ENCODE measurements around the gene C2orf78. TPM values are rescaled to one million over a fixed set of nuclear protein-coding genes. Genes with fewer than 3 reads are reported as not detected.

Gene C2orf78
- total RNA-seq, 1 donor from 2014 or later = not detected

DNA sequence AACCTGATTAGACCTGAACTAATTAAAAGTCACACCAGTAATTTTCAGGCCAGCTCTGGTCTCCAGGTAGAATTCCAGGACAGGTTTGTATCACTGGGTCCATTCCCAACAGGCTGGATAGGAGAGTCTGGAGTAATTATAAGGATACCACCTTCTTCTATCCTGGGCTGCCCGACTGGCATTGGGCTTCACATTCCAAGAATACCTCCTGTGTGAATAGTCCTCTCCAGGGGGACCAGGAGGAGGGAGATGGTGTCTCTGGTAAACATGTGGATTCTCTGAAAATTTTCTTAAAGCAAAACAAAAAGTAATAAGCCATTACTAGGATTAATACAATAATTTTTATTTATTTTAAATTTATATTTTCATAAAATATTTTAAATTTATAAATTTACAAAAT lies 21.4 kb upstream of the C2orf78 start:
- Histone ChIP-seq H3K27me3 (ENCODE audit: low read depth) (no peaks in the 10 kb centered on the region), H3K36me3 (peaks cover 65% of the 10 kb centered on the region), H3K27ac (replicated peaks) (no peak overlapping the region), H3K4me1 (peaks cover 27% of the 10 kb centered on the region), H3K9me3 (replicated peaks) (no peaks in the 10 kb centered on the region), H3K4me3 (no peak overlapping the region)
- no peak for DNase-seq
- intact Hi-C loops (cut with micrococcal nuclease) = no loop called here
- TF ChIP-seq, protein P1, sequence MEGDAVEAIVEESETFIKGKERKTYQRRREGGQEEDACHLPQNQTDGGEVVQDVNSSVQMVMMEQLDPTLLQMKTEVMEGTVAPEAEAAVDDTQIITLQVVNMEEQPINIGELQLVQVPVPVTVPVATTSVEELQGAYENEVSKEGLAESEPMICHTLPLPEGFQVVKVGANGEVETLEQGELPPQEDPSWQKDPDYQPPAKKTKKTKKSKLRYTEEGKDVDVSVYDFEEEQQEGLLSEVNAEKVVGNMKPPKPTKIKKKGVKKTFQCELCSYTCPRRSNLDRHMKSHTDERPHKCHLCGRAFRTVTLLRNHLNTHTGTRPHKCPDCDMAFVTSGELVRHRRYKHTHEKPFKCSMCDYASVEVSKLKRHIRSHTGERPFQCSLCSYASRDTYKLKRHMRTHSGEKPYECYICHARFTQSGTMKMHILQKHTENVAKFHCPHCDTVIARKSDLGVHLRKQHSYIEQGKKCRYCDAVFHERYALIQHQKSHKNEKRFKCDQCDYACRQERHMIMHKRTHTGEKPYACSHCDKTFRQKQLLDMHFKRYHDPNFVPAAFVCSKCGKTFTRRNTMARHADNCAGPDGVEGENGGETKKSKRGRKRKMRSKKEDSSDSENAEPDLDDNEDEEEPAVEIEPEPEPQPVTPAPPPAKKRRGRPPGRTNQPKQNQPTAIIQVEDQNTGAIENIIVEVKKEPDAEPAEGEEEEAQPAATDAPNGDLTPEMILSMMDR (IDR thresholded peaks at IDR 0.05; ENCODE audit: borderline replicate concordance) = no peak

DNA sequence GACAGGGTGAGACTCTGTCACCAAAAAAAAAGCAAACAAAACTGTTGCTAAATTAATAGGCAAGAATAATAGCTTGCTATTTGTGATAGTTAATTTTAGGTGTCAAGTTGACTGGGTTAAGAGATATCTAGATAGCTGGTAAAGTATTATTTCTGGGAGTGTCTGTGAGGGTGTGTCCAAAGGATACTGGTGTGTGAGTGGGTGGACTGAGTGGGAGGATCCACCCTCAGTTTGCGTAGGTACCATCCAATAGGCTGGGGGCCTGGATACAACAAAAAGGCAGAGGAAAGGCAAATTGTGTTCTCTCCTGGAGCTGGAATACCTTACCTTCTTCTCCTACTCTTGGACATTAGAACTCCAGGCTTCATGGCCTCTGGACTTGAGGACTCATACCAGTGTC lies 19.0 kb upstream of the C2orf78 start:
- TF ChIP-seq, protein P1 (IDR thresholded peaks at IDR 0.05; ENCODE audit: borderline replicate concordance) = no peak
- H3K4me3 ChIP-seq = no peak overlapping the region
- intact Hi-C loops (cut with micrococcal nuclease) = no loop called here
- H3K27me3 ChIP-seq (ENCODE audit: low read depth) = no peaks in the 10 kb centered on the region
- no peaks in the 10 kb centered on the region for H3K9me3 ChIP-seq (replicated peaks)
- no peak for DNase-seq
- H3K27ac ChIP-seq (replicated peaks) = no peak overlapping the region
- peaks cover 11% of the 10 kb centered on the region for H3K4me1 ChIP-seq
- peaks cover 88% of the 10 kb centered on the region for H3K36me3 ChIP-seq

DNA sequence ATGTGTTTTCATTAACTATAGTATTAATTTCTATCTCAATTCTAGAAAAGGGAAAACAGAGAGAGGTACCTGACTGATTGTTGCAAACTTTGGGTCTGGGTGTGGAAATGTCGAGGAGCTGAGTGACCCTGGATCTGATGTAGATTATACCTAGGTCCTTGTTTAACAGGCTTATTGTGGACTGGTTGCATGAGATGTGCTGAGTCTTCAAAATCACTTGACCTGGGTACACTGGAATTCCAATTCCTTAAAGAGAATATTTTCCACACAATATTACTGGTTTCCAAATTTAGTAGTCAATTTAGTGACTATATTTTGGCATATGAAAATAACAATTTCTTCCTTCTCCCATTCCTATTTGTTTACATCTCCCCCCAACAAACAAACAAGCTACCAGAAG lies 17.6 kb upstream of the C2orf78 start:
- TF ChIP-seq, protein P1 (IDR thresholded peaks at IDR 0.05; ENCODE audit: borderline replicate concordance) = no peak
- peaks cover 88% of the 10 kb centered on the region for H3K36me3 ChIP-seq
- no peak for DNase-seq
- H3K9me3 ChIP-seq (replicated peaks) = no peaks in the 10 kb centered on the region
- no peaks in the 10 kb centered on the region for H3K27me3 ChIP-seq (ENCODE audit: low read depth)
- no peak overlapping the region for H3K27ac ChIP-seq (replicated peaks)
- no peaks in the 10 kb centered on the region for H3K4me1 ChIP-seq
- intact Hi-C loops (cut with micrococcal nuclease) = no loop called here
- no peak overlapping the region for H3K4me3 ChIP-seq

DNA sequence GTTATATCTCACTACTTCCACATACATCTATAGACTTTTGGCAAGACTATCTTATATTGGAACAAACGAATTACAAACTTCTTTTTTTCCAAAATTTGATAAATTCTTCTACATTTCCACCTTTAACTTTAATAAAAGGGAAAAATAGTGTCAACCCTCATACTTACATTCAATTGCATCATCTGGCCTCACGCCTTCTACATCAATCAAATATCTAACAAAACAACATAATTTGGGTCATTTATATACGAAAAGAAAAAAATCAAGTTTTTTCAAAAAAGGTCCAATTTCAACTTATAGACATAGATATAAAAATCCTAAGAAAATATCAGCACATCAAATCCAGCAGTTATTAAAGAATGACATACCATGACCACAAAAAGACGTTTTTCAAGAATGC lies 17.0 kb upstream of the C2orf78 start:
- DNase-seq = no peak
- TF ChIP-seq, protein P1 (IDR thresholded peaks at IDR 0.05; ENCODE audit: borderline replicate concordance) = no peak
- H3K27ac ChIP-seq (replicated peaks) = no peak overlapping the region
- intact Hi-C loops (cut with micrococcal nuclease) = no loop called here
- H3K36me3 ChIP-seq = peaks cover 87% of the 10 kb centered on the region
- H3K27me3 ChIP-seq (ENCODE audit: low read depth) = no peaks in the 10 kb centered on the region
- H3K4me1 ChIP-seq = no peaks in the 10 kb centered on the region
- H3K9me3 ChIP-seq (replicated peaks) = no peaks in the 10 kb centered on the region
- H3K4me3 ChIP-seq = no peak overlapping the region

DNA sequence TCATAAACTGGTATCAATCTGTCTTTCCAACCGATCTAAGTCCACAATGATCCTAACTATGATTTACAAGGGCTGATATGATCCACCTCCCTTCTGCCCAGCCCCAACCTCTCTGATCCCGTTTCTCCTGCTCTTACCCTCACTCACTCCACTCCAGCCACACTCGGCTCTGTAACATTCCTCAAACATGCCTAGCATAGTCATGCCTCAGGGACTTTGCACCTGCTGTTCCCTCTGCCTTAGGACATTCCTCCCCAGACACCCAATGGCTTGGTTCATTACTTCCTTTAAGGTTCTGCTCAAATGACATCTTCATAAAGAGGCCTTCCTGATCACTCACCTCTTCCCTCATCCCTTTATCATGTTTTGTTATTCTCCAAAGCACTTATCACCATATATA lies 13.3 kb upstream of the C2orf78 start:
- Histone ChIP-seq H3K27me3 (ENCODE audit: low read depth) (no peaks in the 10 kb centered on the region), H3K36me3 (peaks cover 91% of the 10 kb centered on the region), H3K9me3 (replicated peaks) (no peaks in the 10 kb centered on the region), H3K4me1 (peaks cover 11% of the 10 kb centered on the region), H3K27ac (replicated peaks) (no peak overlapping the region), H3K4me3 (no peak overlapping the region)
- TF ChIP-seq, protein P1 (IDR thresholded peaks at IDR 0.05; ENCODE audit: borderline replicate concordance) = no peak
- intact Hi-C loops (cut with micrococcal nuclease) = no loop called here
- no peak for DNase-seq

DNA sequence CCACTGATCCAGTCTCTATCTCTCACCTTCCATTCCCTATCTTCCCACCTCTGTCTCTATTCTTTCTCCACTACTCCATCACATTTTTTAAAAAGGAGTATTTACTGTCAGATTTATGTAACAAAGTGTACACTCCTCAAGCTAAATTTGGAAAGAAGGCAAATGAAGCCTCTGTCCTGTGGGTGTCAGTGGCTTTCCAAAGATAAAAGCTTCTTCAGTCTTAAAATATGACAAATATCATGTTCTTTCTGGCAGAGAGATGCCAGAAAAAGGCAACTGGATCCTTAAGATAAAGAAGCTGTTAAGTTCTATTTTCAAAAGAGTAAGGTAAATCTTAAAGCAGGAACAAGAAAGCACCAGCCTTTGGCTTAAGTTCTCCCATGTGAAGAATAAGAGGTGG lies 11.2 kb upstream of the C2orf78 start:
- no peak overlapping the region for H3K4me3 ChIP-seq
- H3K9me3 ChIP-seq (replicated peaks) = no peaks in the 10 kb centered on the region
- peaks cover 93% of the 10 kb centered on the region for H3K36me3 ChIP-seq
- TF ChIP-seq, protein P1 (IDR thresholded peaks at IDR 0.05; ENCODE audit: borderline replicate concordance) = no peak
- no peak overlapping the region for H3K27ac ChIP-seq (replicated peaks)
- no peaks in the 10 kb centered on the region for H3K27me3 ChIP-seq (ENCODE audit: low read depth)
- intact Hi-C loops (cut with micrococcal nuclease) = no loop called here
- peaks cover 16% of the 10 kb centered on the region for H3K4me1 ChIP-seq
- no peak for DNase-seq
